Measurements from ENCODE around the gene PSMA8.
A peak's percentile ranks its signal among the peaks of the same experiment; 100 is the strongest.
"Not testable (repeated sequence)": the region's sequence is repeated elsewhere in the genome, so short reads cannot be mapped to it uniquely, and the experiment has no call there.

The PSMA8 gene

GRCh38 chr18:26133652-26134051 is at the start of gene PSMA8:
TSS of gene PSMA8 (plus strand) at chr18:26133869. CDS start at chr18:26133966, 97 bp downstream.
- DNase-seq: no peak

- no peak for DNase-seq
Measured at GRCh38 chr18:26085056-26085455, 48.6 kb upstream of the PSMA8 start.

DNA sequence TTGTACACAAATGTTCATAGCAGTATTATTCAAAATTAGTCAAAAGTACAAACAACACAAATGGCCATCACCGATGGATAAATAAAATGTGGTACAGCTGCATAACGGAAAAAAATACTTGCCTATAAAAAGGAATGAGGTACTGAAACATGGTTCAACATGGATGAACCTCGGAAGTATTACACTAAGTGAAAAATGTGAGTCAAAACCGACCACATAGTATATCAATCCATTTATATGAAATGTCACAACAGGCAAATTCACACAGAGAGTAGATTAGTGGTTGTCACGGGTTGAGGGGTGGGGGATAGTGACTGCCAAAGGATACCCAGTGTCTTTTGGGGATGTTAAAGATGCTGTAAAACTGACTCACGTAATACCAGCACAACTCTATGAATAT is 46.7 kb upstream of the PSMA8 start:
- no peak for DNase-seq

DNA sequence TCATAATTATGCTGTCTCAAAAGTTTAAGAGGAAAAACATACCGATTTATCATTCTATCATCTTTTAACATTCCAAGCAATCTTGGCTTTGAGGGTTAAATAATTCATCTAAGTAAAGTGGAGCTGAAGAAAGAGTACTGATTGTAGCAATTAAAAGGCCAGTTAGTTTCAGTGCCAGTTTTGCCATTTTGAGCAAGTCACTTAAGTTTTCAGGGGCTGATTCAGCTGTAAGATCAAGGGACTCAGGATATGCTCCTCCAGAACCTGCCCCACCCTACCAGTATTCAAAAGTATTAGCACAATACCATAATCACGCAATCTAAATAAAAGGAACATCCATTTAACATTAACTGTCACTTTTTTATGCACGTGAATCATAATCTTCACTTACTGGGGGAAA is 45.2 kb upstream of the PSMA8 start:
- DNase-seq: no peak

DNA sequence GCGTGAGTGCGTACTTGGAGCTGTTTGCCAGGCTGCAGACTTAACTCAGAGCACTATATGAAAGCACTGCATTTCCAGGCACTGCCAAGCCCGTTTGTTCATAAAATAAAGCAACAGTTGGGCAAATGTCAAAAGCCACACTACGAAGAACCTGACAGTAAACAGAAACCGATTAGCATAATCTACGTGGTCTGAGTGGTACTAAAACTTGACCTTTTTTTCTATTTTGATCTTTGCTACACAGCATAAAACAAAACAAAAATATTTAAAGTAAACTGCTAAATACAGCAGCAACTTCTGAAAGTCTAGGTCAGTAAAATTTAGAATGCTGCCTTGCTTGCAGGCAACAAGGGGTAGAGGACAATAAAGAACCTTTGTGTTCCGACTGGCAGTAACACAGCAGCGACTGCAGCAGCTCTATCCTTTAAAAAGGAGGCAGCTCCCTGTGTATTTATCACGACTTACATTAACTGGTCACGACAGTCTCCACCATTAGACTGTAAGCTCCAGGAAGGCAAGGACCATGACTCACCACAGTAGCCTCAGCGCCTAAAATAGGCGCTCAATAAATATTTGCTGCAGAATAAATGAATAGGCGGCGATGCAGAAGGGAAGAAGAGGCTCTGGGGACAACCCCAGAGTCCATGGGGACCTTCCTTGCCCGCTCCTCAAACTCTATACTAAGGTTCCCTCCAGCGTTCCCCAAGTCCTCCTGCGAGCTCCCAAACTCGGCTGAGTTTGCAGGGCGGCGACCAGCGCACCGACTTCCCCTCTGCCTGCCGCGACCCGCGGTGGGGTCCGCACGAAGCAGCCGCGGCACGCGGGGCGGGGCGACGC is 44.2 kb upstream of the PSMA8 start:
- peak; percentile 31 to 44 for DNase-seq

DNA sequence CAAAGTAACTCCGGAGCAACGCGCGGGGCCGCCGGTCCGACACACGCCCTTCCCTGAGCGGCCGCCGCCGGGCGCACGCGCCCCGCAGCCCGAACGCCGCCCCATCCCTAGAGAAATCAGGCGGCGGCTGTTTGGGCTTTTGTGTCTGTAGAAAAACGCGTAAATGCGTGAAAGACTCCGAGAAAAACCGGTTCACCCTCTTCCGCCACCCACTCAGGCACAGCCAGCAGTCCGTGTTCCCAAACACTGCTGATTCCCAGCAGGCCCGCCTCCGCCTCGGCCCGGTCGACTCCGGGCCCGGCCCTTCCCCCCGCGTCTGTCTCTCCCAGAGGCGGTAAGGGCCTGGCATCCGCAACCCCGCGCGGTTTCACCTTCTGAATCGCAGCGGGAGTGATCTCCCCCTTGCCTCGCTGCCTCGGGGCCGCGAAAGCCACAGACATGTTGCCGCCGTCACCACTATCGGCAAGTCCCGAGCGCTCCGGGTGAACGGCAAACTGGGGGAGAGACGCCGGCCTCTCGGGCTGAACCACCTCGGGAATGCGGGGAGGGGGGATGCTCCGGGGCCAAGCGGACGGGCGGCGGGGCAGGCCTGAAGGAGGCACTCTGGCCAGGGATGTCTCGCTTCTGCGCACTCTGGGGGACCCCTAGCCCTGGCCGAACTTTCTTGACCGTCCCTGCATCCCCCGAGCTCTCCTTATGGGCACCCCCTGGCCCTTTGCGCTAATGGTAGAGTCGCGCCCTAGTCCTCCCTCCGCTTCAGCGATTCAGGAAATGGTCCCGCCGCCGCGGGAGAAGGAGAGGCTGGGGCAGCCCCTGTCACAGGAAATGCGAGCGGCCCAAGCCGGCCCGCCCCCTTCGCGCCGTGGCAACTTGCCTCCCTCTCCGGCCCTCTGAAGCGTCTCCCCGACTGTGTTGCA is 43.3 kb upstream of the PSMA8 start, which contains the start of gene SS18:
Gene SS18 (minus strand): TSS at position 484 of the 917 bp plus-strand sequence. CDS start 44 bp downstream, at position 440.
- peak; percentile 85 to 87 for DNase-seq

- peak; percentile 85 to 86 for DNase-seq
Measured at GRCh38 chr18:26091047-26091630, 42.5 kb upstream of the PSMA8 start.

- DNase-seq: no peak
Measured at GRCh38 chr18:26096852-26097251, 36.8 kb upstream of the PSMA8 start.

DNA sequence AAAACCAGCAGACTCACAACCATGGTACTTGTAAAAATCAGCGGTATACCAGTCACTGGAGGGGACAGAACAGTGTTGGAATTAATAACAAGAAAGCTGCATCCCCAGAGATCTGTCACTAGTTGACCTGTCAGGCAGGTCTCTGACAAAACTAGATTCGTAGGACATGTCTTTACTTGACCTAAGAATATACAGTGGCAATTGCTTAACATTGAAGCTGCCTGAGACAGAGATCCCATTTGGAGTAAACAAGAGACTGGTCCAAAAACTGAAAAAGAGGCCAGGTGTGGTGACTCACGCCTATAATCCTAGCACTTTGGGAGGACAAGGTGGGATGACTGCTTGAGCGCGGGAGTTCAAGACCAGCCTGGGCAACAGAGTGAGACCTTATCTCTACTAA is 36.1 kb upstream of the PSMA8 start:
- no peak for DNase-seq

GRCh38 chr18:26103579-26103978 is 30.1 kb upstream of the PSMA8 start:
- DNase-seq: peak in 1 of 2 experiments; percentile 3

- DNase-seq: no peak
Measured at GRCh38 chr18:26104035-26104434, 29.6 kb upstream of the PSMA8 start.

GRCh38 chr18:26119246-26119645 is 14.4 kb upstream of the PSMA8 start:
- DNase-seq: no peak

DNA sequence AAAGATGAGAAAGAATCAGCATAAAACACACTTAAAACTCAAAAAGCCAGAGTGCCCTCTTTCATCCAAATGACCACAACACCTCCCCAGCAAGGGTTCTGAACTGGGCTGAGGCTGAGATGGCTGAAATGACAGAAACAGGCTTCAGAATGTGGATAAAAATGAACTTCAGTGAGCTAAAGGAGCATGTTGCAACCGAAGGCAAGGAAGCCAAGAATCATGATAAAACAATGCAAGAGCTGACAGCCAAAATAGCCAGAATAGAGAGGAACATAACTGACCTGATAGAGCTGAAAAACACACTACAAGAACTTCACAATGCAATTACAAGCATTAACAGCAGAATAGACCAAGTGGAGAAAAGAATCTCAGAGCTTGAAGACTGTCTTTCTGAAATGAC is 12.2 kb upstream of the PSMA8 start:
- no peak for DNase-seq

DNA sequence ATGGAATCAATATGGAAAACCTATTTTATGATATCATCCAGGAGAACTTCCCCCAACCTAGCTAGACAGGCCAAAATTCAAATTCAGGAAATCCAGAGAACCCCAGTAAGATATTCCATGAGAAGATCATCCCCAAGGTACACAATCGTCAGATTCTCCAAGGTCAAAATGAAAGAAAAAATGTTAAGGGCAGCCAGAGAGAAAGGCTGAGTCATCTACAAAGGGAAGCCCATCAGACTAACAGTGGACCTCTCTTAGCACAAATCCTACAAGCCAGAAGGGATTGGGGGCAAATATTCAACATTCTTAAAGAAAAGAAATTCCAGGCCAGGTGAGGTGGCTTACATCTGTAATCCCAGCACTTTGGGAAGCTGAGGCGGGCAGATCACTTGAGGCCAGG is 11.7 kb upstream of the PSMA8 start:
- not testable (repeated sequence) for DNase-seq

GRCh38 chr18:26127786-26128185 is 5.9 kb upstream of the PSMA8 start:
- DNase-seq: no peak

DNA sequence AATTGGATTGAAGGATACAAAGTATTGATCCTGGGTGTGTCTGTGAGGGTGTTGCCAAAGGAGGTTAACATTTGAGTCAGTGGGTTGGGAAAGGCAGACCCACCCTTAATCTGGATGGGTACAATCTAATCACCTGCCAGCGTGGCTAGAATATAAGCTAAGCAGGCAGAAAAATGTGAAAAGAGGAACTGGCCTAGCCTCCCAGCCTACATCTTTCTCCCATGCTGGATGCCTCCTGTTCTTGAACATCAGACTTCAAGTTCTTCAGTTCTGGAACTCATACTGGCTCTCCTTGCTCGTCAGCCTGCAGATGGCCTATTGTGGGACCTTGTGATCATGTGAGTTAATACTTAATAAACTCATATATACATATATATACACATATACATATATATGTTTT is 5.5 kb upstream of the PSMA8 start:
- DNase-seq: not testable (repeated sequence)

GRCh38 chr18:26134107-26134506 is 438 bp downstream of the PSMA8 start:
- no peak for DNase-seq

DNA sequence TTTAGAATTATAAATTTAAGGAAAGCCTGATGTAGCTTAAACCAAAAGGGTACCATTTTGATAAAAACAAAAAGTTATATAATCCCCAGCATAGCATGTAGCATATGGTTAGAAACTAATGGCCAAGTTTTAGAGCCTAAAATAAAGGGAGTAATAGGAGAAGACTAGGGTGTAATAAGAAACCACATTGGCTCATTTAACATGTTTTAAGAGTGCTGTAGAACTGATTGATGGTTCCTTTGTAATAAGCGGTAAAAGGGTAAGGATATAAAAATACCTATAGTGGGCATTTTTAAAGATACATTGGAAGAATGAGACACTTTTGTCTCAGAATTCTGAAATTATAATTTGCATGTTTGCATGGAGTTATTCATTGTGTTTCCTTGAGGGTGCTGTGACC is 1.9 kb downstream of the PSMA8 start:
- DNase-seq: no peak

- no peak for DNase-seq
Measured at GRCh38 chr18:26157326-26157725, 23.7 kb downstream of the PSMA8 start.

GRCh38 chr18:26159353-26159752 is 25.7 kb downstream of the PSMA8 start:
- peak in 1 of 2 experiments; percentile 3 for DNase-seq

DNA sequence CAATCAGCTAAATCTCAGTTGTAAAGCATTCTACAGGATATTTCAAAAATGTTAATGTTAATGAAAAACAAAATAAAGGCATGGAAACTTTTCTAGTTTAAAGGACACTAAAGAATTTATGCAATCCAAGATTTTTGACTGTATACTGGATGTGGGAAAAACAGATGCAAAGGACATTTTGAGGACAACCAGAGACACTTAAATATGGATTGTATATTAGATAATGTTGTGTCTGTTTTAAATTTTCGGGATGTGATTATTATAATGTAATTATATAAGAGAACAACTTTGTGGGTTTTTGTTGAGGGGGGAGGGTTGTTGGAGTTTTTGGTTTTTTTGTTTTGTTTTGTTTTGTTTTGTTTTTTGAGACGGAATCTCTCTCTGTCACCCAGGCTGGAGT is 30.9 kb downstream of the PSMA8 start:
- no peak for DNase-seq

DNA sequence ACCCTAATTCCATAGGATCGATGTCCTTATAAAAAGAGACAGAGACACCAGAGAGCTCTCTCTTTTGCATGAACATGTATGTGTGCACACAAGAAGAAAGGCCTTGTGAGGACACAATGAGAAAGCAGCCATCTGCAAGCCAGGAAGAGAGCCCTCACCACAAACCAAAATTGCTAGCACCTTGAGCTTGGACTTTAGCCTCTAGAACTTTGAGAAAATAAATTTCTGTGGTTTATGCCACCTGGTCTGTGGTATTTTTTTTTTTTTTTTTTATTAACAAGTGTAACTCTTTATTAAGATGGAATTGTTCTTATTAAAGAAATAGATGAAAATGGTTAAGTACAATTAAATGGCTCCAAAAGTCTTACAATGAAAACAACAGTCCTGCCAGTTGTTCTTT is 33.9 kb downstream of the PSMA8 start:
- DNase-seq: not testable (repeated sequence)

DNA sequence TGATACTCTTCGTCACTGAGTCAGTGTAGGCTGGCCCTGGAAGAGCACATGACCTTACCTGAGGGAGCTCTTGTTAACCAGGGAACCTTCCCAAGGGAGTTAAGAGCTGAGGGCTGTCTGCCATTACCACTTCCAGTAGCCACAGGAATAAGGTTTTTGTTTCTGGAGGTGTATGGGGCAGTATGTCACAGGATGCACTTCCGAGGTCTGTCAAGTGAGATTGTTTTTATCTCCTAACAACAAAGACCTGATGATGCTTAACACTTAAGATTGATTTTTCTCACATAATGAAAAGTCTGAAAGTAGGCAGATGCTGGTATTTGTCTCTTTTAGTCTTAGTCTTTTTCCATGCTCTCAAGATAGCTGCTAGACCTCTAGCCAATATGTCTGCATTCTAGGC is 41.8 kb downstream of the PSMA8 start:
- no peak for DNase-seq

All from AML-193 (cell line).